Spleen (tissue), 13 donors: ENCODE data around the gene SYNGAP1. TPM values are rescaled to one million over a fixed set of nuclear protein-coding genes. Genes with fewer than 3 reads are reported as not detected.
"Not testable (repeated sequence)": the region's sequence is repeated elsewhere in the genome, so short reads cannot be mapped to it uniquely, and the experiment has no call there.

Experiments used
- DNase-seq: peaks from one replicate; pipeline ENCODE4 v3.0.0-alpha.2; 2020
- H3K27ac ChIP-seq, 8 donors: fragments of 200-600 bp; sonication (generic) in 7 of 8; 1 replicate in 4 of 8; 2 replicates in 4 of 8; pipeline versions ENCODE4 v1.5.0 to v1.8.0; 2016 to 2021; ENCODE audit warnings: inconsistent platforms in 4 of 8, mild to moderate bottlenecking in 4 of 8, moderate library complexity in 1 of 8
- H3K27me3 ChIP-seq, 7 donors: fragments of 200-600 bp; sonication (generic) in 6 of 7; replicated peaks in 1 of 7; 1 replicate in 4 of 7; 2 replicates in 3 of 7; pipeline versions ENCODE4 v1.5.0 to v1.8.0; 2016 to 2021; ENCODE audit warnings: inconsistent platforms in 3 of 7, mild to moderate bottlenecking in 1 of 7
- H3K36me3 ChIP-seq, 6 donors: fragments of 200-600 bp; sonication (generic) in 5 of 6; 1 replicate in 4 of 6; 2 replicates in 2 of 6; pipeline versions ENCODE4 v1.5.0 to v1.8.0; 2016 to 2021; ENCODE audit warnings: inconsistent platforms in 2 of 6
- H3K4me1 ChIP-seq, 6 donors: fragments of 200-600 bp; sonication (generic) in 5 of 6; 1 replicate in 3 of 6; 2 replicates in 3 of 6; pipeline versions ENCODE4 v1.5.0 to v1.8.0; 2016 to 2021; ENCODE audit warnings: inconsistent platforms in 3 of 6
- H3K4me3 ChIP-seq, 8 donors: fragments of 200-600 bp; sonication (generic) in 7 of 8; 1 replicate in 4 of 8; 2 replicates in 4 of 8; pipeline versions ENCODE4 v1.5.0 to v1.8.0; 2016 to 2021; ENCODE audit warnings: inconsistent platforms in 4 of 8, mild to moderate bottlenecking in 4 of 8, moderate library complexity in 2 of 8
- H3K9me3 ChIP-seq, 8 donors: fragments of 200-600 bp; sonication (generic) in 7 of 8; 1 replicate in 4 of 8; 2 replicates in 4 of 8; pipeline versions ENCODE4 v1.5.0 to v1.8.0; 2016 to 2021; ENCODE audit warnings: inconsistent platforms in 4 of 8
- POLR2A ChIP-seq, 3 donors: fragments of 450-650 bp; IDR thresholded peaks; one replicate each; pipeline ENCODE4 v1.5.1; 2017; ENCODE audit warnings: antibody characterized with exemption in 3 of 3, mild to moderate bottlenecking in 1 of 3
- POLR2AphosphoS5 ChIP-seq, 3 donors: sonication (generic); formaldehyde crosslinking; IDR thresholded peaks; one replicate each; pipeline ENCODE4 v1.5.1; 2017; ENCODE audit warnings: antibody characterized with exemption in 3 of 3
- WGBS, 5 donors: extraction: QIAGEN DNeasy Blood & Tissue Kit in 3 of 5; methylation state at CpG; one replicate each; pipeline versions ENCODE4 v1.1.5 to v1.1.7; 2013 to 2018; 5-methylcytosine and 5-hydroxymethylcytosine counted together
- intact Hi-C: fragments of 100-400 bp; cut with DNase I; formaldehyde crosslinking; loops from one replicate; pipeline ENCODE4 v1.15.0; 2023; ENCODE audit warnings: low total_unique reads
- long read RNA-seq, 2 donors: transcript quantifications; one replicate each; lab custom pipeline, GENCODE V29; 2026
- polyA plus RNA-seq, 3 donors: library from polyadenylated mRNA; stranded (reverse); fragments of 200-250 nt; gene quantifications; one replicate each; pipeline ENCODE4 v1.2.1, GENCODE V29; 2013
- total RNA-seq, 7 donors: library from RNA; depleted of rRNA in 3 of 7; stranded (reverse); fragments of >200 nt in 3 of 7; fragmentation: NEBNext Ultra II Directional in 4 of 7; extraction: Animal tissue kit (Norgen Biotek cat#: 25700) in 4 of 7; gene quantifications; one replicate each; pipeline versions ENCODE4 v1.1.0 to v1.2.1, GENCODE V29; 2016 to 2021
- TF ChIP-seq, protein P1 (sequence below), 11 experiments: fragments of 200-600 bp in 7 of 11; fragments of 450-650 bp in 4 of 11; sonication (generic) in 4 of 11; IDR thresholded peaks in 8 of 11; conservative IDR thresholded peaks in 3 of 11; 1 replicate in 7 of 11; 2 replicates in 4 of 11; pipeline versions ENCODE4 v1.4.0 to v1.8.0; 2016 to 2021; ENCODE audit warnings: antibody characterized with exemption in 11 of 11, inconsistent platforms in 4 of 11, mild to moderate bottlenecking in 1 of 11
- donor health status: healthy with polysubstance abuse.
- donor health status: DM: no; HTN: no; CAD: no; lungs with moderate emphysema.
- donor health status: DM: no; HTN: no; CAD: no.
- donor health status: Bipolar disorder and iron deficiency.
- donor health status: healthy.
- donor health status: DM: no; HTN: no; CAD: no.
- donor health status: DM: yes; HTN: yes; CAD: no.

Gene SYNGAP1
- 10 to 100 TPM; 20.1 to 30.8 (median 25.9) TPM for total RNA-seq
- polyA plus RNA-seq: 10 to 100 TPM in 1 of 3 donors, 1 to 10 TPM in 2; 3.6 to 14.7 (median 4.6) TPM
- long read RNA-seq, donor 1: 0 reads
- long read RNA-seq, donor 2, partial matches to known transcripts: 0 of 1 reads
- long read RNA-seq, donor 2, other reads (novel, unspliced or antisense): 0 of 1 reads

DNA sequence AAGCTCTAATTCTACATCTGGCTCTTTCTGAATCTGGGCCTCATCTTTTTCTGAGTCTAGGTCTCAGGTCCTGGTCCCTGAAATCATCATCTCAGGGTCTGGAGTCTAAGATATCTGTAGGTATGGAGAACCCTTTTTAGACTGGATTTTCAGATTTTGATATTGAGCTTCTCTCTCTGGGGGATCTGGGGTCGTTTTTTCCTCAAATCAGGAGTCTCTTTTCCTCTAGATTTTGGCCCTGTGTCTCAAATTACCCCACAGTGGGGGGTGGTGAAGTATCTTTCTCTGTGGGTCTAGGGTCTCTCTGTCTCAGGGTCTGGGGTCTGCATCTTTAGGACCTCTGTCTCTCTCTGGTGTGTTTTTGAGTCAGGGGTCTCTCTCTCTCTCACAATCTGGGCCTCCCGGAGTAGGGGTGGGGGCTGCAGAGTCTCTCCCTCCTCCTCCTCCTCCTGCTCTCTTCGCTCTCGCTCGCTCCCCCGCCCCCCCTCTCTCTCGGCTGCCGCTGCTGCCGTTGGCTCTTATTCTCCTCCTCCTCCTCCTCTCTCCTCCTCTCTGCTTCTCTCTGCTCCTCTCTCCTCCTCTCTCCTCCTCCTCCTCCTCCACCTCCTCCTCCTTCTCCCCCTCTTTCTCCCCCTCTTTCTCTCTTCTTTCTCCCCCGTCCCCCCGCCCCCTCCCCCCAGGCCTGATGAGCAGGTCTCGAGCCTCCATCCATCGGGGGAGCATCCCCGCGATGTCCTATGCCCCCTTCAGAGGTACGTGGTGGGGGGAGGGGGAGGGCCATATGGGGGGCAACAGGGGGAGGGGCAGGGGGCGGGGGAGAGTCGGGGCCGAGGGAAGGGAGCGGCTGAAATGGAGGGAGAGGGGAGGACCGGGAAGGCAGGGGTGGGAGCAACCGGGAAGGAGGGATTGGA lies at the start of gene SYNGAP1:
Gene SYNGAP1, plus strand, starts transcription at position 486 of the 911 bp plus-strand sequence. Its CDS starts 200 bp downstream, at position 686.
- intact Hi-C loops: no loop called here
- Histone ChIP-seq H3K4me1 (peaks cover 25 to 54% (median 46%) of the 10 kb centered on the region in 6 donors), H3K4me3 (peak within 1 kb of the TSS in 3 of 8 donors; percentile 17 to 75 (median 19)), H3K9me3 (no peaks in the 10 kb centered on the region), H3K27ac (peak within 1 kb of the TSS; percentile 91 to 99 (median 96)), H3K36me3 (peaks cover 0 to 19% (median 15%) of the 10 kb centered on the region in 6 donors), H3K27me3 (peaks cover 0 to 6% (median 0%) of the 10 kb centered on the region in 7 donors)
- DNase-seq: peak; percentile 81
- TF ChIP-seq, protein P1, sequence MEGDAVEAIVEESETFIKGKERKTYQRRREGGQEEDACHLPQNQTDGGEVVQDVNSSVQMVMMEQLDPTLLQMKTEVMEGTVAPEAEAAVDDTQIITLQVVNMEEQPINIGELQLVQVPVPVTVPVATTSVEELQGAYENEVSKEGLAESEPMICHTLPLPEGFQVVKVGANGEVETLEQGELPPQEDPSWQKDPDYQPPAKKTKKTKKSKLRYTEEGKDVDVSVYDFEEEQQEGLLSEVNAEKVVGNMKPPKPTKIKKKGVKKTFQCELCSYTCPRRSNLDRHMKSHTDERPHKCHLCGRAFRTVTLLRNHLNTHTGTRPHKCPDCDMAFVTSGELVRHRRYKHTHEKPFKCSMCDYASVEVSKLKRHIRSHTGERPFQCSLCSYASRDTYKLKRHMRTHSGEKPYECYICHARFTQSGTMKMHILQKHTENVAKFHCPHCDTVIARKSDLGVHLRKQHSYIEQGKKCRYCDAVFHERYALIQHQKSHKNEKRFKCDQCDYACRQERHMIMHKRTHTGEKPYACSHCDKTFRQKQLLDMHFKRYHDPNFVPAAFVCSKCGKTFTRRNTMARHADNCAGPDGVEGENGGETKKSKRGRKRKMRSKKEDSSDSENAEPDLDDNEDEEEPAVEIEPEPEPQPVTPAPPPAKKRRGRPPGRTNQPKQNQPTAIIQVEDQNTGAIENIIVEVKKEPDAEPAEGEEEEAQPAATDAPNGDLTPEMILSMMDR (IDR thresholded peaks at IDR 0.05 in 8 of 11, conservative IDR thresholded peaks at IDR 0.05 in 3 of 11): no peak
- no peak for TF ChIP-seq POLR2A (IDR thresholded peaks at IDR 0.05)
- TF ChIP-seq POLR2AphosphoS5 (IDR thresholded peaks at IDR 0.05): no peak
- 4 to 13% (median 5%) methylated on average over 20 to 22 of the region's 22 CpGs for whole genome bisulfite sequencing, 5 donors

DNA sequence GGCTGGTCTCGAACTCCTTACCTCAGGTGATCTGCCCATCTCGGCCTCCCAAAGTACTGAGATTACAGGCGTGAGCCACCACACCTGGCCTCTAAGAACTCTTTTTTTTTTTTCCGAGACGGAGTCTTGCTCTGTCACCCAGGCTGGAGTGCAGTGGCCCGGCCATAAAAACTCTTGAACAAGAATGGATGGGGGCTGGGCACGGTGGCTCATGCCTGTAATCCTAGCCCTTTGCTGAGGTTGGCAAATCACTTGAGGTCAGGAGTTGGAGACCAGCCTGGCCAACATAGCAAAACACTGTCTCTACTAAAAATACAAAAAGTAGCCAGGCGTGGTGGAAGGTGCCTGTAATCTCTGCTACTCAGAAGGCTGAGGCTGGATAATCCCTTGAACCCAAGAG lies 48.0 kb upstream of the SYNGAP1 start:
- H3K27me3 ChIP-seq, intact Hi-C loops, H3K27ac ChIP-seq, H3K9me3 ChIP-seq, H3K36me3 ChIP-seq, H3K4me3 ChIP-seq, DNase-seq: not testable (repeated sequence)
- H3K4me1 ChIP-seq: peaks cover 3 to 37% (median 17%) of the 10 kb centered on the region in 6 donors
- WGBS, 5 donors: 86 to 97% (median 95%) methylated on average over 8 of the region's 8 CpGs

DNA sequence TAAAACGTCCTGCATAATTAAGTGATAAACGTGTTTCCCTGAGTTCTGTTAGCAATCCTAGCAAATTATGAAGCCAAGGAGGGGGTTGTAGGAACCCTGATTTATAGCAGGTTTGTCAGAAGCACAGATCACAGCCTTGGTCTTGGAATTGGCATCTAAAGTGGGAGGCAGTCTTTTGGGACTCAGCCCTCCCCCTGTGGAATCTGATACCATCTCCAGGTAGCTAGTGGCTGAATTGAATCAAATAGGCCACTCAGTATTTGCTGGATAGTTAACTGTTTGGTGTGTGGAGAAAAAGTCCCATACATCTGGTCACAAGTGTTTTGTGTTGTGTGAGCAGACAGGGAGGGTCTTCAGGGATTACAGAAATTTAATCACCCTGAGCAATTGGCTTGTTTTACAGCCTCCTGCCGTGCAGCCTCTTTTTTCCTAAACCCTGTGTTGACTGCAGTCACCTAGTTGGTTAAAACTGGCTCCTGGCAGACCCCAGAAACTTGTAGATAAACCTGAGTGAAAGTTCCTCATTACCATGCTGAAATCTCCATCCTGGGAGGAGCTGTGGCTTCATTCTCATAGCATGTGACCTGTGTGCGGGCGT lies 47.2 kb upstream of the SYNGAP1 start:
- no peak overlapping the region for H3K4me3 ChIP-seq
- intact Hi-C loops: no loop called here
- no peak overlapping the region for H3K27ac ChIP-seq
- H3K9me3 ChIP-seq: no peaks in the 10 kb centered on the region
- DNase-seq: no peak
- H3K4me1 ChIP-seq: peaks cover 3 to 37% (median 17%) of the 10 kb centered on the region in 6 donors
- 35 to 46% (median 42%) methylated on average over 5 of the region's 5 CpGs for WGBS, 5 donors
- no peaks in the 10 kb centered on the region for H3K36me3 ChIP-seq
- H3K27me3 ChIP-seq: no peaks in the 10 kb centered on the region
- TF ChIP-seq POLR2A (IDR thresholded peaks at IDR 0.05): no peak
- TF ChIP-seq, protein P1 (IDR thresholded peaks at IDR 0.05 in 8 of 11, conservative IDR thresholded peaks at IDR 0.05 in 3 of 11): no peak
- TF ChIP-seq POLR2AphosphoS5 (IDR thresholded peaks at IDR 0.05): no peak

DNA sequence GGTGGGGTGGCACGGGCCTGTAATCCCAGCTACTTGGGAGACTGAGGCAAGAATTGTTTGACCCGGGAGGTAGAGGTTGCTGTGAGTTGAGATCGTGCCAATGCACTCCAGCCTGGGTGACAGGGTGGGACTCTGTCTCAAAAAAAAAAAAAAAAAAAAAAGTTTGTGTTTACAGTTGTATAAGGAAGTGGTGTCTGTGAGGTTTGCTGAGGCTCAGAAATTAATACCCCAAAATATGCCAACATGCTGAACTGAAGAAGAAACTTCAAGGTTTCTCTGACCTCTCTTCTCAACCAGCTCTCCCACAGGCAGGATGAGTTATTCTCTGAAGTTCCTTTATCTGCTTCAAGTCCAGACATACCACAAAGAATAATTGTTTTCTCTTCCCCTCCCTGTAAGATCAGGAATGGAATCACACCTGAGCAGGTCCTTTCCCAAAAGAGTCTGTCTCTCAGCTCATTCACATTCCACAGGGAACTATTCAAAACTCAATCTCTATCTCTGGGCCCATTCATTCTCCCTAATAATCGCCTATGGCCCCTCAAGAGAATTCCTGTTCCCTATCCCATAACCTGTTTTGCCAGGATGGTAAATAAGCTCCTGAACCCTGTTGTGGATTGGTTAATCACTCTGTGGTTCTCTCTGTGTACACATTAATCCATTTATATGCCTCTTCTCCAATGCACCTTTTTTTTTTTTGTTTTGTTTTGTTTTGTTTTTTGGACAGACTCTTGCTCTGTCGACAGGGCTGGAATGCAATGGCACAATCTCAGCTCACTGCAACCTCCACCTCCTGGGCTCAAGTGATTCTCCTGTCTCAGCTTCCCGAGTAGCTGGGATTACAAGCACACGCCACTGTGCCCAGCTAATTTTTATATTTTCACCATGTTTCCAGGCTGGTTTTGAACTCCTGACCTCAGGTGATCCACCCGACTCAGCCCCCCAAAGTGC lies 45.6 kb upstream of the SYNGAP1 start:
- H3K4me3 ChIP-seq: no peak overlapping the region
- DNase-seq: no peak
- no peaks in the 10 kb centered on the region for H3K27me3 ChIP-seq
- no peaks in the 10 kb centered on the region for H3K9me3 ChIP-seq
- H3K27ac ChIP-seq: peak overlapping the region in 4 of 8 donors; percentile 46 to 76 (median 66)
- peaks cover 3 to 37% (median 17%) of the 10 kb centered on the region in 6 donors for H3K4me1 ChIP-seq
- H3K36me3 ChIP-seq: no peaks in the 10 kb centered on the region
- WGBS, 5 donors: 75 to 83% (median 77%) methylated on average over 8 of the region's 8 CpGs
- TF ChIP-seq, protein P1 (IDR thresholded peaks at IDR 0.05 in 8 of 11, conservative IDR thresholded peaks at IDR 0.05 in 3 of 11): no peak
- no peak for TF ChIP-seq POLR2A (IDR thresholded peaks at IDR 0.05)
- no peak for TF ChIP-seq POLR2AphosphoS5 (IDR thresholded peaks at IDR 0.05)
- intact Hi-C loops: no loop called here
